ENCODE data around the gene KBTBD6.

DNA sequence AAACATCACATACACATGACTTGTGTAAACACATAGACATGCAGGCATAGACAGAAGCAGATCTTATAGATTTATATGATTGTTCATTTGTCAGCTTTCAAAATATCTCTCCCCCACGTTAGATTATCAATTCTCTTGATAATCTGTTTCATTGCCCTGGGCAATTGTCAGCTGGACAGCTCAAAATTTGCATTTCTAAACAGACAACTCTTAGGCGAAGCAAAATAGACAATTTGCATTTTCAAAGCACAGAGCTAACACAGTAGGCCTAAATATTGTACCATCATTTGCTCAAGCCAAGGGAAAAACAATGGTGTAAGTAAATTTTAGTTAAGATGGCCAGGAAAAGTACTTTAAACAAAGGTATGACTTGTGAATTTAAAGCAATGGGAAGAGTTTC is 24.0 kb upstream of the KBTBD6 start:
- TF ChIP-seq, protein P1, sequence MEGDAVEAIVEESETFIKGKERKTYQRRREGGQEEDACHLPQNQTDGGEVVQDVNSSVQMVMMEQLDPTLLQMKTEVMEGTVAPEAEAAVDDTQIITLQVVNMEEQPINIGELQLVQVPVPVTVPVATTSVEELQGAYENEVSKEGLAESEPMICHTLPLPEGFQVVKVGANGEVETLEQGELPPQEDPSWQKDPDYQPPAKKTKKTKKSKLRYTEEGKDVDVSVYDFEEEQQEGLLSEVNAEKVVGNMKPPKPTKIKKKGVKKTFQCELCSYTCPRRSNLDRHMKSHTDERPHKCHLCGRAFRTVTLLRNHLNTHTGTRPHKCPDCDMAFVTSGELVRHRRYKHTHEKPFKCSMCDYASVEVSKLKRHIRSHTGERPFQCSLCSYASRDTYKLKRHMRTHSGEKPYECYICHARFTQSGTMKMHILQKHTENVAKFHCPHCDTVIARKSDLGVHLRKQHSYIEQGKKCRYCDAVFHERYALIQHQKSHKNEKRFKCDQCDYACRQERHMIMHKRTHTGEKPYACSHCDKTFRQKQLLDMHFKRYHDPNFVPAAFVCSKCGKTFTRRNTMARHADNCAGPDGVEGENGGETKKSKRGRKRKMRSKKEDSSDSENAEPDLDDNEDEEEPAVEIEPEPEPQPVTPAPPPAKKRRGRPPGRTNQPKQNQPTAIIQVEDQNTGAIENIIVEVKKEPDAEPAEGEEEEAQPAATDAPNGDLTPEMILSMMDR (conservative IDR thresholded peaks at IDR 0.05; ENCODE audit: low read length), result no peak
- TF ChIP-seq EZH2phosphoT487 (IDR thresholded peaks at IDR 0.05; ENCODE audit: borderline replicate concordance), result no peak
